GOT3 (cell line): ENCODE measurements around the gene KRTAP4-6.
"Not testable (repeated sequence)": the region's sequence is repeated elsewhere in the genome, so short reads cannot be mapped to it uniquely, and the experiment has no call there.

ENCODE experiments used
- DNase-seq: peaks from one replicate; lab custom pipeline; 2025; ENCODE audit warnings: mixed read lengths; lab: John Stamatoyannopoulos, UW

KRTAP4-6 gene

GRCh38 chr17:41147531-41148204 lies 7.3 kb upstream of the KRTAP4-6 start:
- no peak for DNase-seq

GRCh38 chr17:41145261-41145660 lies 4.9 kb upstream of the KRTAP4-6 start:
- no peak for DNase-seq

GRCh38 chr17:41144846-41145245 lies 4.5 kb upstream of the KRTAP4-6 start:
- DNase-seq = no peak

GRCh38 chr17:41141361-41141760 lies 1.0 kb upstream of the KRTAP4-6 start:
- no peak for DNase-seq

- DNase-seq = not testable (repeated sequence)
Observed at GRCh38 chr17:41139865-41140264, 479 bp downstream of the KRTAP4-6 start.

GRCh38 chr17:41133880-41134735 lies 6.2 kb downstream of the KRTAP4-6 start:
- DNase-seq = no peak

- DNase-seq = no peak
Observed at GRCh38 chr17:41131979-41132378, 8.4 kb downstream of the KRTAP4-6 start.

GRCh38 chr17:41127371-41127770 lies 13.0 kb downstream of the KRTAP4-6 start:
- DNase-seq = no peak

GRCh38 chr17:41126412-41126811 lies 13.9 kb downstream of the KRTAP4-6 start:
- DNase-seq = no peak

- DNase-seq = no peak
Observed at GRCh38 chr17:41125064-41125463, 15.3 kb downstream of the KRTAP4-6 start.

- DNase-seq = not testable (repeated sequence)
Observed at GRCh38 chr17:41123991-41124371, 16.4 kb downstream of the KRTAP4-6 start, which contains the start of gene KRTAP4-12. Gene KRTAP4-12, minus strand, starts transcription at chr17:41124182. Its CDS starts 60 bp downstream, at chr17:41124122.

- not testable (repeated sequence) for DNase-seq
Observed at GRCh38 chr17:41123292-41123990, 16.9 kb downstream of the KRTAP4-6 start.

GRCh38 chr17:41121742-41122141 lies 18.6 kb downstream of the KRTAP4-6 start:
- no peak for DNase-seq

GRCh38 chr17:41119696-41120690 lies 20.4 kb downstream of the KRTAP4-6 start:
- not testable (repeated sequence) for DNase-seq

GRCh38 chr17:41118721-41119120 lies 21.6 kb downstream of the KRTAP4-6 start:
- no peak for DNase-seq

- DNase-seq = not testable (repeated sequence)
Observed at GRCh38 chr17:41117846-41118386, 22.4 kb downstream of the KRTAP4-6 start, which contains the start of gene KRTAP4-11. Gene KRTAP4-11, minus strand, starts transcription at chr17:41118373. Its CDS starts 58 bp downstream, at chr17:41118315.

GRCh38 chr17:41116297-41116696 lies 24.0 kb downstream of the KRTAP4-6 start:
- no peak for DNase-seq

- no peak for DNase-seq
Observed at GRCh38 chr17:41111151-41111885, 29.0 kb downstream of the KRTAP4-6 start.

- not testable (repeated sequence) for DNase-seq
Observed at GRCh38 chr17:41108728-41109386, 31.5 kb downstream of the KRTAP4-6 start.
